Stomach (tissue), 4 donors: ENCODE measurements around the gene GDPGP1.

Experiments
- EP300 ChIP-seq: sonication (generic); formaldehyde crosslinking; IDR thresholded peaks from one replicate; pipeline ENCODE4 v1.6.1; 2017; ENCODE audit warnings: antibody characterized with exemption
- POLR2A ChIP-seq, 4 donors: fragments of 450-650 bp; IDR thresholded peaks; one replicate each; pipeline ENCODE4 v1.6.1; 2016; ENCODE audit warnings: antibody characterized with exemption in 4 of 4, control low read depth in 2 of 4, mild to moderate bottlenecking in 1 of 4, moderate library complexity in 1 of 4
- POLR2AphosphoS5 ChIP-seq, 3 donors: sonication (generic); formaldehyde crosslinking; IDR thresholded peaks; one replicate each; pipeline ENCODE4 v1.6.1; 2016; ENCODE audit warnings: antibody characterized with exemption in 3 of 3
- TF ChIP-seq, protein P1 (sequence below), 7 experiments: fragments of 450-650 bp in 4 of 7; fragments of 200-600 bp in 3 of 7; sonication (generic) in 3 of 7; IDR thresholded peaks; one replicate each; pipeline ENCODE4 v1.5.1; 2016 to 2019; ENCODE audit warnings: antibody characterized with exemption in 7 of 7, control low read depth in 2 of 7, mild to moderate bottlenecking in 1 of 7

DNA sequence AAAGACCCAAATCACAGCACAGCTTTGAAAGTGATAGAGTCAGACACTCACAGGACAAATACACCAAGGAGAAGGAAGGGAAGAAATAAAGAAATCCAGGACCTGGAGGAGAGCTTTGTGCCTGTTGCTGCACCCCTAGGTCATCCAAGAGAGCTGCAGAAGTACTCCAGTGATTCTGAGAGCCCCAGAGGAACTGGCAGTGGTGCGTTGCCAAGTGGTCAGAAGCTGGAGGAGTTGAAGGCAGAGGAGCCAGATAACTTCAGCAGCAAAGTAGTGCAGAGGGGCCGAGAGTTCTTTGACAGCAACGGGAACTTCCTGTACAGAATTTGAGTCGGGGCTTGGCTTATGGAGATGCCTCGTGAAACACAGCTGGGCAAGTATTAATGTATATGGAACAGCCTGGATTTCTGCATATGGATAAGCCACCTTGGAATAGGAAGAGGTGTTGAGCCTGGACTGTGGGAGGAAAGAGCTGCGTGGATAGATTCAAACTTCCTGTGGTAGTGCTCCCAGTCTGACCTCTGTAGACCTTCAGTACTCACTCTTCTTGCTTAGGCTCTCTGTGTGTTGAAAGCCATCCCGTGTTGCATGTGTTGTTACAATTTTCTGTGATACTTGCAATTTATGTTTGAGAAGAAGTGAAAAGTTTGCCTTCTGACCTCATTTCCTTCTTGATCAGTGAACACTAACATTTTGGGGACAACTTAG is 37.6 kb downstream of the GDPGP1 start:
- TF ChIP-seq, protein P1, sequence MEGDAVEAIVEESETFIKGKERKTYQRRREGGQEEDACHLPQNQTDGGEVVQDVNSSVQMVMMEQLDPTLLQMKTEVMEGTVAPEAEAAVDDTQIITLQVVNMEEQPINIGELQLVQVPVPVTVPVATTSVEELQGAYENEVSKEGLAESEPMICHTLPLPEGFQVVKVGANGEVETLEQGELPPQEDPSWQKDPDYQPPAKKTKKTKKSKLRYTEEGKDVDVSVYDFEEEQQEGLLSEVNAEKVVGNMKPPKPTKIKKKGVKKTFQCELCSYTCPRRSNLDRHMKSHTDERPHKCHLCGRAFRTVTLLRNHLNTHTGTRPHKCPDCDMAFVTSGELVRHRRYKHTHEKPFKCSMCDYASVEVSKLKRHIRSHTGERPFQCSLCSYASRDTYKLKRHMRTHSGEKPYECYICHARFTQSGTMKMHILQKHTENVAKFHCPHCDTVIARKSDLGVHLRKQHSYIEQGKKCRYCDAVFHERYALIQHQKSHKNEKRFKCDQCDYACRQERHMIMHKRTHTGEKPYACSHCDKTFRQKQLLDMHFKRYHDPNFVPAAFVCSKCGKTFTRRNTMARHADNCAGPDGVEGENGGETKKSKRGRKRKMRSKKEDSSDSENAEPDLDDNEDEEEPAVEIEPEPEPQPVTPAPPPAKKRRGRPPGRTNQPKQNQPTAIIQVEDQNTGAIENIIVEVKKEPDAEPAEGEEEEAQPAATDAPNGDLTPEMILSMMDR (IDR thresholded peaks at IDR 0.05): no peak
- TF ChIP-seq POLR2A (IDR thresholded peaks at IDR 0.05) (no peak), POLR2AphosphoS5 (IDR thresholded peaks at IDR 0.05) (no peak), EP300 (no peak)
